HCT116 (cell line): Measurements from ENCODE around the gene GALK2. TPM values are rescaled to one million over a fixed set of nuclear protein-coding genes. Genes with fewer than 3 reads are reported as not detected.
"Not testable (repeated sequence)": the region's sequence is repeated elsewhere in the genome, so short reads cannot be mapped to it uniquely, and the experiment has no call there.

Experiments used
- ATAC-seq: fragments of 200-7000 bp; cut with Tn5 transposase; 2 replicates; pipeline ENCODE4 v1.9.1; 2020; ENCODE audit warnings: mild to moderate bottlenecking, moderate library complexity
- BruUV-seq: library from RNA; stranded (reverse); fragments of 400-500 nt; replicated peaks from 2 replicates; lab custom pipeline; 2021; lab: Mats Ljungman, UMichigan
- CTCF ChIA-PET: fragments of 300-600 bp; sonication (Branson Sonifier 250); formaldehyde crosslinking; loops from one replicate; lab custom pipeline; 2021; ENCODE audit warnings: antibody characterized with exemption; lab: Charles Lee
- POLR2A ChIA-PET: fragments of 300-600, 350-600 bp; sonication (Branson Sonifier 250); formaldehyde crosslinking; loops from one replicate; lab custom pipeline; 2021; ENCODE audit warnings: antibody characterized with exemption; lab: Charles Lee
- RAD21 ChIA-PET, 2 experiments: fragments of 300-600 bp; sonication (Branson Sonifier 250); formaldehyde crosslinking; loops; one replicate each; lab custom pipeline; 2023; ENCODE audit warnings: low total read pairs in 2 of 2; ENCODE audit not compliant: uncharacterized antibody in 2 of 2, unreplicated experiment in 2 of 2, low non-redundant PET in 1 of 2; lab: Charles Lee
- DNase-seq: peaks from one replicate; pipeline ENCODE4 v3.0.0-alpha.2; 2010; ENCODE audit warnings: low read depth, low spot score
- H2AFZ ChIP-seq: fragments of 200-600 bp; shearing (Covaris generic), sonication (generic); 2 replicates; pipeline ENCODE4 v1.6.1; 2017; ENCODE audit warnings: low read depth, mixed run types, mixed read lengths, antibody characterized with exemption, low read length; ENCODE audit not compliant: poor library complexity, severe bottlenecking
- H3K27ac ChIP-seq: 2 replicates; pipeline ENCODE4 v1.5.1; 2012; ENCODE audit warnings: low read depth, low read length
- H3K27me3 ChIP-seq: fragments of 200-600 bp; sonication (generic); 2 replicates; pipeline ENCODE4 v1.6.1; 2016; ENCODE audit warnings: mixed run types, low read length, mixed read lengths; ENCODE audit not compliant: insufficient read depth
- H3K36me3 ChIP-seq, 2 experiments: fragments of 200-500 bp in 1 of 2; fragments of 200-600 bp in 1 of 2; sonication (Bioruptor generic) in 1 of 2; sonication (generic) in 1 of 2; 2 replicates each; pipeline versions ENCODE4 v1.5.1 to v1.6.1; 2014 to 2016; ENCODE audit warnings: low read length in 2 of 2, inconsistent platforms in 1 of 2, mixed read lengths in 1 of 2, mixed run types in 1 of 2; ENCODE audit not compliant: insufficient read depth in 2 of 2, control insufficient read depth in 1 of 2
- H3K4me1 ChIP-seq, 2 experiments: fragments of 200-600 bp in 1 of 2; sonication (generic) in 1 of 2; 2 replicates each; pipeline versions ENCODE4 v1.5.1 to v1.6.1; 2012 to 2017; ENCODE audit warnings: low read length in 2 of 2, inconsistent platforms in 1 of 2, mild to moderate bottlenecking in 1 of 2, mixed read lengths in 1 of 2, mixed run types in 1 of 2, moderate library complexity in 1 of 2; ENCODE audit not compliant: insufficient read depth in 2 of 2, control insufficient read depth in 1 of 2
- H3K4me2 ChIP-seq: fragments of 200-600 bp; sonication (generic); 2 replicates; pipeline ENCODE4 v1.6.1; 2017; ENCODE audit warnings: mixed run types, low read length, mixed read lengths
- H3K4me3 ChIP-seq, 2 experiments: fragments of 200-600 bp in 1 of 2; sonication (generic) in 1 of 2; replicated peaks in 1 of 2; 2 replicates each; pipeline ENCODE4 v1.5.1; 2011 to 2016; ENCODE audit warnings: low read length in 2 of 2, control low read depth in 1 of 2, low read depth in 1 of 2, mild to moderate bottlenecking in 1 of 2, mixed read lengths in 1 of 2, mixed run types in 1 of 2
- H3K79me2 ChIP-seq: fragments of 200-600 bp; sonication (generic); 2 replicates; pipeline ENCODE4 v1.6.1; 2017; ENCODE audit warnings: mild to moderate bottlenecking, mixed run types, low read length, moderate library complexity, mixed read lengths; ENCODE audit not compliant: insufficient read depth
- H3K9ac ChIP-seq: fragments of 200-600 bp; sonication (generic); 2 replicates; pipeline ENCODE4 v1.6.1; 2016; ENCODE audit warnings: low read length, mixed read lengths
- H3K9me2 ChIP-seq: fragments of 200-600 bp; sonication (generic), shearing (Covaris generic); 2 replicates; pipeline ENCODE4 v1.6.1; 2017; ENCODE audit warnings: mixed run types, mild to moderate bottlenecking, moderate library complexity; ENCODE audit not compliant: insufficient read depth
- H3K9me3 ChIP-seq, 2 experiments: fragments of 200-500 bp in 1 of 2; fragments of 200-600 bp in 1 of 2; sonication (Bioruptor generic) in 1 of 2; sonication (generic) in 1 of 2; 2 replicates each; pipeline ENCODE4 v1.6.1; 2014 to 2017; ENCODE audit warnings: low read length in 2 of 2, mixed read lengths in 2 of 2, inconsistent platforms in 1 of 2, low read depth in 1 of 2, mild to moderate bottlenecking in 1 of 2, mixed run types in 1 of 2, moderate library complexity in 1 of 2; ENCODE audit not compliant: control insufficient read depth in 1 of 2, insufficient read depth in 1 of 2
- H4K20me1 ChIP-seq: fragments of 200-600 bp; sonication (generic), shearing (Covaris generic); 2 replicates; pipeline ENCODE4 v1.6.1; 2017; ENCODE audit warnings: mixed run types, mild to moderate bottlenecking, moderate library complexity; ENCODE audit not compliant: insufficient read depth
- JUND ChIP-seq: IDR thresholded peaks from 2 replicates; pipeline ENCODE4 v1.6.1; 2012
- SIN3A ChIP-seq: IDR thresholded peaks from 2 replicates; pipeline ENCODE4 v1.6.1; 2012; ENCODE audit warnings: low read depth
- SP1 ChIP-seq: IDR thresholded peaks from 2 replicates; pipeline ENCODE4 v1.6.1; 2012; ENCODE audit warnings: low read depth
- intact Hi-C: fragments of 100-400 bp; cut with micrococcal nuclease; formaldehyde crosslinking; loops from 2 replicates; pipeline ENCODE4 v1.10.0; 2022
- total RNA-seq: library from RNA; stranded (reverse); gene quantifications from one replicate; pipeline ENCODE4 v1.2.1, GENCODE V29; 2021; ENCODE audit not compliant: unreplicated experiment
- TF ChIP-seq, protein P1 (sequence below): IDR thresholded peaks from 2 replicates; pipeline ENCODE4 v1.6.1; 2012
- TF ChIP-seq, protein P2 (sequence below): IDR thresholded peaks from 2 replicates; pipeline ENCODE4 v1.6.1; 2011; ENCODE audit warnings: mild to moderate bottlenecking, low read length, moderate library complexity; ENCODE audit not compliant: insufficient replicate concordance; ENCODE audit errors: extremely low read depth

Gene GALK2
- total RNA-seq, 1 experiment from 2014 or later = 18.7 TPM

DNA sequence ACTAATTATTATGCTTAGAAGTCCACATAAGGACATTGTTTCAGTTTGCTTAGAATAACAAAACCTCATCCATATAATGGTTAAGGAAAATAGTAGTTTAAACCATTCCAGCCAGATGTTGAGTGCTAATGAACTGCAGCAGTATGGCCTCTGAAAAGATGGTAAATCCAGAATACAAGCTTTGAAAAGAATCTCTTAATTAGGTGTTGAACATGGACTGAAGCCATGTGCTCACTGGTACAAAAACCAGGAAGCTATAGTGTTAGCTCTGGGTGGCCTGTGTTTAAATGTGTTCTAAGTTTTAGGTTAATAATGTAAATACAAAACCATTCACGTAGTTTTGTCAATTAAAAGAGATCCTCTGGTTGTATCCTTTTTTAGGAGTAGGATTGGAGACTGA is 78.2 kb downstream of the GALK2 start (continued):
- TF ChIP-seq, protein P1, sequence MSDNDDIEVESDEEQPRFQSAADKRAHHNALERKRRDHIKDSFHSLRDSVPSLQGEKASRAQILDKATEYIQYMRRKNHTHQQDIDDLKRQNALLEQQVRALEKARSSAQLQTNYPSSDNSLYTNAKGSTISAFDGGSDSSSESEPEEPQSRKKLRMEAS = no peak

DNA sequence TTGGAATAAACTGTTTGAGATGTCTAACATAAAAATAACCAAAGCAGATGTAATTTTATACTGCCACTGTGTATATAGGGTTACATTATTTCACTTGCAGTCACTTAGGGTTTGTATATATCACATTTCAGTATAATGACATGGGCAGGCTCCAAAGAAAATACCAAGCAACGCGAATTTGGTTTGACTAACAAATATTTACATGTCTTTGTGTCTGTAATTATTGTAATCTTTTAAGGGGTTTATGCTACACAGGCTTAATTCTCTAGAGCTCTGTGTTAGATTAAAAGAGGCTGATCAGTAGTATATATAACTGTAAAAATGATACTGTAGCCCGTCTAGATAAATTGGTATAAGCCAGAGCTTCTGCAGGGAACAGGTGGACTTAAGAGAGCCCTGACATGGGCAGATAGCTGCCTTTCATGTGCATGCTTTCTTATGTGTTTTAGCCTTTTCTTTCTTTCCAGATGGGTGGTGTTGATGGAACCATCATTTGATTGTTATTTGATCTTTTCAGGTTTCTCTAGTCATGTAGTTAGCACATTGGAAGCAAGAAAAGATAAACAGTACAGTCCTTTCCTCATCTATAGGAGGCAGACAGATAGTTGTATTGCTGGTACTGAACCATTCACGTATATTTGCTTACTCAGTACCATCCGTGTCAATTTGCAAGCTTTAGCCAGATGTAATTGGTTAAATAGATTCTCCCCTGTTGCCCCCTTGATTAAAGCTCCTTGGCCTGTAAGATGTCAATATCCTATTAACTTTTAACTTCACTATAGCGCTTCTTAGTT is 86.1 kb downstream of the GALK2 start:
- ChIA-PET CTCF (no interaction called here), RAD21 (no interaction called here), POLR2A (no interaction called here)
- Histone ChIP-seq H3K9me3 (no peaks in the 10 kb centered on the region), H3K4me1 (no peaks in the 10 kb centered on the region), H3K9me2 (no peaks in the 10 kb centered on the region), H3K27ac (no peak overlapping the region), H2AFZ (no peak overlapping the region), H3K4me3 (no peak overlapping the region), H3K9ac (no peak overlapping the region)
- DNase-seq = no peak
- TF ChIP-seq, protein P2, sequence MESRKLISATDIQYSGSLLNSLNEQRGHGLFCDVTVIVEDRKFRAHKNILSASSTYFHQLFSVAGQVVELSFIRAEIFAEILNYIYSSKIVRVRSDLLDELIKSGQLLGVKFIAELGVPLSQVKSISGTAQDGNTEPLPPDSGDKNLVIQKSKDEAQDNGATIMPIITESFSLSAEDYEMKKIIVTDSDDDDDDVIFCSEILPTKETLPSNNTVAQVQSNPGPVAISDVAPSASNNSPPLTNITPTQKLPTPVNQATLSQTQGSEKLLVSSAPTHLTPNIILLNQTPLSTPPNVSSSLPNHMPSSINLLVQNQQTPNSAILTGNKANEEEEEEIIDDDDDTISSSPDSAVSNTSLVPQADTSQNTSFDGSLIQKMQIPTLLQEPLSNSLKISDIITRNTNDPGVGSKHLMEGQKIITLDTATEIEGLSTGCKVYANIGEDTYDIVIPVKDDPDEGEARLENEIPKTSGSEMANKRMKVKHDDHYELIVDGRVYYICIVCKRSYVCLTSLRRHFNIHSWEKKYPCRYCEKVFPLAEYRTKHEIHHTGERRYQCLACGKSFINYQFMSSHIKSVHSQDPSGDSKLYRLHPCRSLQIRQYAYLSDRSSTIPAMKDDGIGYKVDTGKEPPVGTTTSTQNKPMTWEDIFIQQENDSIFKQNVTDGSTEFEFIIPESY = no peak
- TF ChIP-seq JUND (no peak), SP1 (no peak), SIN3A (no peak)
- TF ChIP-seq, protein P1 = no peak
- TF ChIP-seq, all 23 proteins: peak for 0
- H3K27me3 ChIP-seq = no peaks in the 10 kb centered on the region
- no TSS peak for BruUV-seq
- H3K36me3 ChIP-seq = no peaks in the 10 kb centered on the region
- no peaks in the 10 kb centered on the region for H4K20me1 ChIP-seq
- H3K4me2 ChIP-seq = no peak overlapping the region
- intact Hi-C loops = loop anchor here (10.0 kb wide), 1 partner anchor 1049 kb away; no protein-coding TSS in a partner anchor
- no peak for ATAC-seq
- no peaks in the 10 kb centered on the region for H3K79me2 ChIP-seq

DNA sequence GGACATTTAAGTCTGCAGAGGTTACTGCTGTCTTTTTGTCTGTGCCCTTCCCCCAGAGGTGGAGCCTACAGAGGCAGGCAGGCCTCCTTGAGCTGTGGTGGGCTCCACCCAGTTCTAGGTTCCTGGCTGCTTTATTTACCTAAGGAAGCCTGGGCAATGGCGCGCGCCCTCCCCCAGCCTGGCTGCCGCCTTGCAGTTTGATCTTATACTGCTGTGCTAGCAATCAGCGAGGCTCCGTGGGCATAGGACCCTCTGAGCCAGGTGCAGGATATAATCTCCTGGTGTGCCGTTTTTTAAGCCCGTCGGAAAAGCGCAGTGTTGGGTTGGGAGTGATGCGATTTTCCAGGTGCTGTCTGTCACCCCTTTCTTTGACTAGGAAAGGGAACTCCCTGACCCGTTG is 95.1 kb downstream of the GALK2 start:
- BruUV-seq, H3K4me1 ChIP-seq, H3K4me2 ChIP-seq, H3K79me2 ChIP-seq, H3K9me3 ChIP-seq, ATAC-seq, CTCF ChIA-PET, RAD21 ChIA-PET, H2AFZ ChIP-seq, H3K27ac ChIP-seq, H3K4me3 ChIP-seq, H3K27me3 ChIP-seq, H3K9ac ChIP-seq, DNase-seq, H3K9me2 ChIP-seq, H3K36me3 ChIP-seq, H4K20me1 ChIP-seq, POLR2A ChIA-PET, intact Hi-C loops: not testable (repeated sequence)
